Activated CD8-positive, alpha-beta memory T cell treated with anti-CD3 and anti-CD28 coated beads, Interleukin-2, amount 50 U/mL, for 1 hour (primary cell): Measurements from ENCODE around the gene TFPT.

ENCODE experiments used
- DNase-seq: peaks from one replicate; pipeline ENCODE4 v3.0.0-alpha.2; 2020; ENCODE audit errors: extremely low read depth

TFPT gene

GRCh38 chr19:54148158-54148557, 32.7 kb upstream of the TFPT start:
- no peak for DNase-seq

- no peak for DNase-seq
Measured at GRCh38 chr19:54147676-54148075, 32.2 kb upstream of the TFPT start.

- no peak for DNase-seq
Measured at GRCh38 chr19:54145541-54146158, 30.2 kb upstream of the TFPT start.

- no peak for DNase-seq
Measured at GRCh38 chr19:54142166-54142780, 26.8 kb upstream of the TFPT start.

- DNase-seq: no peak
Measured at GRCh38 chr19:54141356-54141755, 25.9 kb upstream of the TFPT start.

- no peak for DNase-seq
Measured at GRCh38 chr19:54138489-54139256, 23.2 kb upstream of the TFPT start.

GRCh38 chr19:54137699-54138488, 22.4 kb upstream of the TFPT start, which contains the start of gene CNOT3:
CNOT3 (plus strand) TSS chr19:54137762; CDS start chr19:54142979, 5,217 bp downstream.
- no peak for DNase-seq

GRCh38 chr19:54136864-54137698, 21.6 kb upstream of the TFPT start:
- DNase-seq: peak; percentile 99

GRCh38 chr19:54136086-54136863, 20.8 kb upstream of the TFPT start:
- no peak for DNase-seq

- DNase-seq: no peak
Measured at GRCh38 chr19:54133957-54134590, 18.6 kb upstream of the TFPT start.

GRCh38 chr19:54133312-54133956, 18.0 kb upstream of the TFPT start:
- DNase-seq: no peak

GRCh38 chr19:54129617-54129996, 14.2 kb upstream of the TFPT start:
- no peak for DNase-seq

GRCh38 chr19:54128796-54129616, 13.5 kb upstream of the TFPT start:
- no peak for DNase-seq

- no peak for DNase-seq
Measured at GRCh38 chr19:54128441-54128725, 12.9 kb upstream of the TFPT start.

GRCh38 chr19:54127688-54128440, 12.4 kb upstream of the TFPT start:
- no peak for DNase-seq

- no peak for DNase-seq
Measured at GRCh38 chr19:54125713-54126112, 10.3 kb upstream of the TFPT start.

- DNase-seq: no peak
Measured at GRCh38 chr19:54124393-54124792, 8.9 kb upstream of the TFPT start.

GRCh38 chr19:54123682-54124081, 8.2 kb upstream of the TFPT start:
- DNase-seq: no peak
